Ecto neural progenitor cell (in vitro differentiated cells): ENCODE measurements around the gene D2HGDH.
"Not testable (repeated sequence)": the region's sequence is repeated elsewhere in the genome, so short reads cannot be mapped to it uniquely, and the experiment has no call there.

Experiments used
- DNase-seq: peaks from one replicate; pipeline ENCODE4 v3.0.0-alpha.2; 2018; ENCODE audit warnings: low spot score

D2HGDH gene

DNA sequence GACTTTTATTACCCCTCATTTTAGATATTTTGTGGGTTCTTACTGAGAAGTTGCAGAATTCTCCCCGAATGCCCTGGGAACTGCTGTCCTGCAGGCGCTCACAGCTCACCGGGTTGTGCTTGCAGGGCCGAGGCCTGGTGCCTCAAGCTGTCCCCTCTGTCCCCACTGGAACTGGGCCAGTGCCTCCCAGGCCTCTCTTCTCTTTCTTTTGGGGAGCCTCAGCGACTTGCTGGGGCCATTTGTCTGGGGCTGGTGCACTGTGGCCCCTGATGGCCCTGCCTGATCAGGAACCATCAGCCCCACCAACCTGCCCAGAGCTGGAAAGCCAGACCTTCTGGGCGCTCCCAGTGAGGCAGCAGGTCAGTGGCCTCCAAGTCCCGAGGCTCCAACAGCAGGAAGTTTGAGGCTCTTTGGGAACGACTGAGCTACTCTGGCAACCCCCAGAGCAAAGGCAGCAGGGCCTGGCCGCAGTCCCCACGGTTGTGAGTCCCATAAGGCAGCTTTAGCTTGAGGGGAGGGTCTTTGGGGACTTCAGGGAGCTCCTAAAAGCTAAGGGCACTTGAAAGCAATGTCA lies 59.9 kb downstream of the D2HGDH start:
- no peak for DNase-seq

DNA sequence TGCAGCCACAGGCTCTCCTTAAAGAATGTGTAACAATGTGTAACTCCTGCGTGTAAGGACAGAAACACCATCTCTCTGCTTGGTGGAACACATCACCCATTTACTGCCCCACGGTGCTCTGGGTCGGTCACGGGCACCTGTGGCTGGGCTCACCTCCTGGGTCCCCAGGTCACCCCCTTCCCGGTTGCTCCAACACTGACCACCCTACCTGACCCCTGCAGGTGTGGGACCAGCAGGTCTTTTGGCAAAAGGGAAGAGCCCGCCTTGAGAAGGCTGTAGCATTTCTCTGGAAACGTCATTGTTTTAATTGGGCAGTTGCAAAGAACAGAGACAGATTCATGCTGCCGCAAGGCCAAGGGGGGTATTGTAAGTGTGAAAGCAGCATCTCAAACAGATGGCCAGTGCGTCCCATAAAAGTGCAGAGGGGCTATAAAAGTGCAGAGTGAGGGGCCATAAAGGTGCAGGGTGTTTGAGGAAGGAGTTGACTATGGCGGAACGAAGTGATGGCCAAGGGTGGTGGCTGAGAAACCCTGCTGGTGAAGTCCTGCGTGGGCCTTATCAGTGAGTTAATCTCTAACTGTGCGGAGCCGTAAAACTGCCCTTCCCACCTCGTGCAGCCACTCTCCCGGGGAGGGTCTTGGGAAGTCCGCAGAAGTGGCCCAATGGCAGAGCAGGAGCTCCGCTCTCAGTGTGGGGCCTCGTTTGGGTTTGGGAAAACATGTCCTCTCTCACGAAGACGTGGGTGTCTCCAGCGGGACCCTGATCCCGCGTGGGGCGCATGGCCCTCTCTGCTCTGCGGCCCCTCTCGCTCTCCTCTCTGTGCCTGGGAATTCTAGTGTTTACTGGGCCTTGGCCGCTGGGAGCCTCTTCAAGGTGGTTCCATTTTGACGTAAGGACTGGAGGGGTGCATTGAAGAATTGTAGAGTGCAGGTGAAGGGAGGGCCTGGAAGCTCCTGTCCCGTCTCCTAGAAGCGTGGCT lies 60.9 kb downstream of the D2HGDH start:
- DNase-seq = no peak

DNA sequence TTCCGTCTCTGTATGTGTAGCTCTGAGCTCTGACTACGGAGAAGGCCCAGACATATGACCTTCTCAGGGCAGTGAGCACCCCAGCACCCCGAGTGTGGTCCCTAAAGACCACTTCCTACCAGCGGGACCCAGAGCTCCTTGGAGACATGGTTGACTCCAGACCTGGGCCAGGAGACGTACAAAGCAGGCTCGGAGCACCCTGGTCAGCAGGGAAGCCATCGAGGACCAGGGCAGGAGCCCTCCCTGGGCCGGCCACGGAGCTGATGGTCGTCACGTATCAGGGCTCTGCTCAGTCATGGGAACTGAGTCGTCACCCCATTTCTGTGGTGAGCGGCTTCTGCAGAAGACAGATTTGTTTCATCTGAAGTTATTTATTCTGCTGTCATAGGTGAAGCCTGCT lies 61.8 kb downstream of the D2HGDH start:
- no peak for DNase-seq

DNA sequence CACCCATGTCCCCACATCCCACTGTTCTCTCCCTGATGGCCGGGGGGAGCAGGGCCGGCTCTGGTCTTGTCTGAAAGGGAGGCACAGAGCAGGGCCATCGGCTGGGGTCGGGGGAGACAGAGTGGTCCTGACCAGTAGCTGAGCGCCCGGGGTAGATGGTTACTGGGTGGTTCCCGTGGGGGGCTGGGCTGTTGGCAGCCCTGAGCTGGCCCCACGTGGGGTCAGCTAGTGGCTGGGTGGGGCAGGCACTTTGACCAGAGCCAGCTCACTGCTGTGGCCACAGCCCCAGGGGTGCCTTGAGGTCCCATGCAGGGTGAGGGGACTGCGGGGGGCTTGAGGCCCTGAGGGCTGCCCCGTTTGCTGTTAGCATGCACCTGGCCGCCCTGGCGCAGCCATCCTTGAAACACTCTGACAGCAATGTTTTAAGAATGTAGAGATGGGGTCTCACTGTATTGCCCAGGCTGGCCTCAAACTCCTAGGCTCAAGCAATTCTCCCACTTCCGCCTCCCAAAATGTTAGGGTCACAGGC lies 62.2 kb downstream of the D2HGDH start:
- no peak for DNase-seq

DNA sequence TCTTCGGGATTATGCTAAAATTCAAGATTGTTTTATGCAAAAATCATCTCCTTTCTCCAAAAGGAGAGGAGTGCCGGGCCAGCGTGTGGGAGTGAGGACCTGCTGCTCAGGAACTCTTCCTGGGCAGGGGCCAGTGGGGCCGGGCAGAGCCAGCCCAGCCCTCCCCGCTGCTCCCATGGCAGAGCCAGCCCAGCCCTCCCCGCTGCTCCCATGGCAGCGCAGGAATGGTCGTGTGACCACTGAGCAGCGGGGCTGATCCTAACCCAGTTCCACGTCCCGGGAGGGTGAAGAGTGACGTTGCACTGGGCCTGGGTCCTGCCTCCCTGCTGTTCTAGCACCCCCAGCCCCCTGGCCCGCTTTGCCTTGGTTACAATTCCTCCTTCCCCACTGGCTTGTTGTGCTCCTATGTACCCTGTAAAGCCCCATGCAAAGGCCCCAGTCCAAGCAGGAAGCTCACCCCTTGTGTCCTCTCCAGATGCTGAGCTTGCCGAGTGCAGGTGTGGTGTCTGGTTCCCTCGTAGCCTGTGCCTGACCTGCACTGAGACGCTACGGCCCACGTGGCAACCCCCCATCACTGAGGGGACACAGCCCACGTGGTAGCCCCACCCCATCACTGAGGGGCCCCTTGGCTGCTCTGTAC lies 63.1 kb downstream of the D2HGDH start:
- DNase-seq = no peak

DNA sequence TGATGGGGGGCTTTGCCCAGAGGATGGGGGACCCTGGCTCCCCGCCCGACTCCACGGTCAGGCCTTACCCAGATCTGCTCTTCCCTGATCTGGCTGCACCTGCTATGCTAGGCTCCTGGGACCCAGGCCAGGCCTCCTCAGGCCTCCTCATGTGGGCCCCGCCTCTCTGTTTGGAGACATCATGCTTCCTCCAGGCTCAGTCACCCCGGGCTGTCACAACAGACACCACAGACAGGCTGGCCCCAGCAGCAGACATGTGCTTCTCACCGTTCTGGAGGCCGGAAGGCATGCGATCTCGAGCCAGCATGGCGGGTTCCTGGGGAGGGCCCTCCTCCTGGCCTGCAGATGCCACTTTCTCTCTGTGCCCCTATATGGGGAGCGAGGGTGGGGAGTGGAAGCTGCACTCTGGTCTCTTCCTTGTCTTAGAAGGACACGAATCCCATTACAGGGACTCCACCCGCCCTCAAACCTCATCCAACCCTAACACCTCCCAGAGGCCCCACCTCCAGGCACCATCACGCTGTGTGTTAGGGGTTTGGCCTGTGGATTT lies 63.7 kb downstream of the D2HGDH start:
- peak; percentile 43 for DNase-seq

DNA sequence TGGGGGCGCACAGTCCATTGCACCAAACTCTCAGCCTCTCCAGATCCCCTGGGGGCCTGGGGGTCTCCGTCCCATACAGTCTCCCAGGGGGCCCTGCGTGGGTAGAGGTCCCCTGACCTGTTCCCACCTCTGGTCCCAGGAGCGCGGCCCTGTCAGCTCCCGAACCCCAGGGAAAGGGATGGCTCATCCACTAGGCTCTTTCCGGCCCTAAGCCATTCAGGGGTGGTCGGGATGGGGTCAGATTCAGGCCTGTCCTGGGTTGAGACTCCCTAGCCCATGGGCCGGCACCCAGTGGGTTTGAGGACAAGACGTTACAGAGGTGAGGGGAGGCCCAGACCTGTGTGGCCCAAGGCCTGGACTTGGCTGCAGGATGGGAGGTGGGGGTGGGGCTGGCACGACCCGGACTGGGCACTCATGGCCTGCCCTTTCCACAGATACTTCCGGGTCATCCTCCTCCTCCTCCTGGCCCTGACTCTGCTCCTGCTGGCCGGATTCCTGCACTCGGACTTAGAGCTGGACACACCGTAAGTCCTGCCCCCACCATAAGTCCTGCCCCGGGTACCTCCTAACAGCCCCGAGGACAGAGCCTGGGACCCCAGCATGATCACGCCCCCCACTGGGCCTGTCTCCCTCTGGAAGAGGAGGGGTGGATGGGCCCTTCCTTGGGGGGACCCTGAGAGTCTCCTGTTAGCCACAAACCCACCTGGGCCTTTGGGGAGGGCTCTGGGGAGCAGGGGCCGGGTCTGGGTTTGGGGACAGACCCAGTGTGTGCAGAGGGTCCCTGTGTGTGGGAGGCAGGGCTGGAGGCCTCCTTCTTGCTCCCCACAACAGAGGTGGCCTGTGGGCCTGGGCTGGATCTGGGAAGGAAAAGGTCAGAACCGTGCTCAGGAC lies 64.4 kb downstream of the D2HGDH start:
- DNase-seq = peak; percentile 43

DNA sequence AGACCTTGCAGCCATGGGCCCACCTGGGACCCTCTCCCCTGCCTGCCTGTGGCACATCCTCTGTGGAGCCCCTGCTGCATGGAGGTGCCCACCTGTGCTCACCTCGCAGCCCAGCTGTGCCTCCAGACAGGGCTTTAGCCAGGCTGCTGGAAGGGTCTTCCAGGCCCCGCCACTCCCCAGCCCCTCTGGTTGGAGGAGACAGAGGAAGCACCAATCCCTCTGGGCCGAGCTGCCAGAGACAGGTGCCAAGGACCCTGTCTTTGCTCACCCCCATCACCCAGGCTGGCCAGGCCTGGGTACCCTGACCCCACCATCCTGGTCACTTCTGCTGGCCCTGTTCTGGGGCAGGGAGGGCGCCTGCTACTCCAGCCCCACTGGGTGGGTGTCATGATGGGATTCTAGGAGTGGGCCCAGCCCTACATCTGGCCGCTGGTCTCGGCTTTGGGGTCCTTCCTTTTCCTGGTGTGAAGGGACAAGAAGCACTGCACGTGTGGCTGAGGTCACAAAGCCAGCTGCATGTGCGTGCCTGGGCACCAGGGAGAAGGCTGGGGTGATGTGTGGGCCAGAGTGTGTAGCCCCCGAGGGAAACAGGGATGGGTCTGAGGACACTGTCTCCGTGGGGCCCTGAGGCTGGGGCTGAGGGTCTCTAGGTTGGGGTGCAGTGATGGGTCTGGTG lies 65.2 kb downstream of the D2HGDH start:
- DNase-seq = no peak

DNA sequence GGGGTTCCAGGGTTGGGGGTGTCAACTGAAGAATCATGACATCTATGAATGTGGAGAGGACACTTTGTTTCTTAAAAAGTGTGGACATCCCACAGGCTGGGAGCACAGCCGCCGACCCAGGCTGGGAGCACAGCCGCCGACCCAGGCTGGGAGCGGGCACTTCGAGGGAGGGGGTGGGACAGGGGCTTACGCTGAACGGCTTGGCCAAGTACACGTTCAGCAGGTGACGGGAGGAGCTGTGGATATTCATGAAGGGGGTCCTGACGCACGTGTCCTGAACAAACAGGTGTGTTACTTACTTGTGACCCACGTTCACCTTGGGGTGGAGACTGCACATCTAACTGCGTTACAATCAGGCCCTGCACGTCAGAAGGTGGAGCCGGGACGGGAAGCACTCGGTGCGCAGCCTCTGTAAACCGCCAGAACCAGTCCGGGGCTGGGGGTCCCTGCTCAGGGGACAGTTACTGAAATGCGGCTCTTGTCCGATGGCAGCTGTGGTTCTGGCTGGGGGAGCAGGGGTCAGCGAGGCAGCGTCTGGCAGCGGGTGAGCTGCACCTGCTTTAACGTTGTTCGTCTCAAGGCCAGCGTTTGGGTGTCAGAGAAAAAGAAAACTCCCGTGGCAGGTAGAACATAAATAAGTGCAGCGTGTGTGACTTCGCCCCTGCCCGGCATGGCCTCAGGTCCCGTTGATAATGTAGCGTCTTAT lies 65.9 kb downstream of the D2HGDH start:
- DNase-seq = not testable (repeated sequence)

DNA sequence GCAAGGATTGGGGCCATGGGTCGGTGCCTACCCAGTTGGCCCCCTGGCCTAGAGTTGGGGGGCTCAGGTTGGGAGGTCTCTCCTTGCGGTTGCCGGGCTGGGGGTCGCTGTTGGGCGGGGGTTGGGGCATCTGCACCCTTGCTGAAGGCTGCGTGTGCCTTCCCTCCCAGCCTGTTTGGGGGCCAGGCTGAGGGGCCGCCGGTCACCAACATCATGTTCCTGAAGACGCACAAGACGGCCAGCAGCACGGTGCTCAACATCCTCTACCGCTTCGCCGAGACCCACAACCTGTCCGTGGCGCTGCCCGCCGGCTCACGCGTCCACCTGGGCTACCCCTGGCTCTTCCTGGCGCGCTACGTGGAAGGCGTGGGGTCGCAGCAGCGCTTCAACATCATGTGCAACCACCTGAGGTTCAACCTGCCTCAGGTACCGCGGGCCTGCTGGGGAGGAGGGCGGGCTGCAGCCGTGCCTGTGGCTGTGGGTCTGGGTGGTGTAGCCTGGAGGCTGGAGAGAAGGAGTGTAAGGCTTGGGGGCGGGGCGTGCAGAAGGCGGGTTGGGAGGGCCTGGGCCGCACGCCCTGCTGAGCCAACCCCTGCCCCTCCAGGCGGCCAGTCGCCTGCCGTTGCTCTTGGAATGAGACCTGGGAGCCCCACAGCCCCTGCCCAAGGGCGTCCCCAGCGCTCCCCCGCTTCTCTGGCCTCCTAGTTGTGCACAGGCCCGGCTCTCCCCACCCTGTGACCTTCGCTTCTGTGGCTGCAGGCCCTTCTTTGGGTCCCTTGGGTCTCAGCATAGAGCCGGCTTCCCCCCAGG lies 67.4 kb downstream of the D2HGDH start:
- DNase-seq = peak; percentile 63

DNA sequence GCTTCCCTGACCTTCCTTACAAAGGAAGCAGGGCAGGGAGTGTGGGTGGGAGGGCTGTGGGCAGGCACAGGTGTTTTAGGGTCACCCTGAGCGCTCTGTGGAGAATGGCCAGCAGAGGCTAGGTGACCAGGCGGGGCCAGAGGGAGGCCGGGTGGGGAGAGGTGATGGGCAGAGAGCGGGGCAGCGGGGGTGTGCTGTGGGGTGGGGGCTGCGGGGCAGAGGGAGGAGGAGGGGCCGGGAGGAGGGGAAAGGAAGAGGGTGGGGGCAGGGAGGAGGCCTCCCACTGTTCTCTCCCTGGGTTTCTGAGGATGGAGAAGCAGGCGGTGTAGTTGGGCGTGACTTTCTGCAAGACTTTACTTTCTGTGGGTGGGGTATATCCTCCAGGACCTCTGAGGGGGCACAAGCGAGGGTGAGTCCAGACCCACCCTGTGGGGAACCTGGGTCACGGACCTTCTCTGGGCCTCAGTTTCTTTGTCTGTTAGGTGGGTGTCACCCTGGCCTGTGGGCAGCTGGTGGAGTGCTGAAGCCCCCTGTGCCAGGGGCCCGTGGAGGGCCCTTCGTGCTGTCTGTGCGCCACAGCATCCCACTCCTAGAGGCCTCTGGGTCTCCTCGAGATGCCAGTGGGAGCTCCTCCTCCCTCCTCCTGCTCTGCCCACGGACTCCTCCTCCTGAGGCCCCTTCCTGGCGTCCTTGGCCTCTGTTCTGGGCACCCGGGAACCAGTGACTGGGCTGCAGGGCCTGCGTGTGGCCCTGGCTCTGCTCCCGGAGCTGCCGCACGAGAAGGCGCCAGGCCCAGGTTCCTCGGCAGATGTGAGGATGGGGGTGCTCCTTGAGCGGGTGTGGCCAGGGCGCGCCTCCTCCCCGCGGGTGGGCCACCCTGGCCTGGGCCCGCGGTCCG lies 68.2 kb downstream of the D2HGDH start:
- peak; percentile 47 for DNase-seq

DNA sequence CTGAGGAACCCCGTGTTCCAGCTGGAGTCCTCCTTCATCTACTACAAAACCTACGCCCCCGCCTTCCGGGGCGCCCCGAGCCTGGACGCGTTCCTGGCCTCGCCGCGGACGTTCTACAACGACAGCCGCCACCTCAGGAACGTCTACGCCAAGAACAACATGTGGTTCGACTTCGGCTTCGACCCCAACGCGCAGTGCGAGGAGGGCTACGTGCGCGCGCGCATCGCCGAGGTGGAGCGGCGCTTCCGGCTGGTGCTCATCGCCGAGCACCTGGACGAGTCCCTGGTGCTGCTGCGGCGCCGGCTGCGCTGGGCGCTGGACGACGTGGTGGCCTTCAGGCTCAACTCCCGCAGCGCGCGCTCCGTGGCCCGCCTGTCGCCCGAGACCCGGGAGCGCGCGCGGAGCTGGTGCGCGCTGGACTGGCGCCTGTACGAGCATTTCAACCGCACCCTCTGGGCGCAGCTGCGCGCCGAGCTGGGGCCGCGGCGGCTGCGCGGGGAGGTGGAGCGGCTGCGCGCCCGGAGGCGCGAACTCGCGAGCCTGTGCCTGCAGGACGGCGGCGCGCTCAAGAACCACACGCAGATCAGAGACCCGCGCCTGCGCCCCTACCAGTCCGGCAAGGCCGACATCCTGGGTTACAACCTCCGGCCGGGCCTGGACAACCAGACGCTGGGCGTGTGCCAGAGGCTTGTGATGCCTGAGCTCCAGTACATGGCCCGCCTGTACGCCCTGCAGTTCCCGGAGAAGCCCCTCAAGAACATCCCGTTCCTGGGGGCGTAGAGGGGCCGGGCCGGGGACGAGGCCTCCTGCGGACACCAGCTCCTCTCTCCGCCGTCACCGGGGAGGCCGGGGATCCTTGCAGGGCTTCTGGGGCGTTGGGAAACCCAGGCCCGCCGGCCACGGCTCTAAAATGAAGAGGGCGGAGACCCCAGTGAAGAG lies 69.2 kb downstream of the D2HGDH start:
- peak; percentile 49 for DNase-seq

DNA sequence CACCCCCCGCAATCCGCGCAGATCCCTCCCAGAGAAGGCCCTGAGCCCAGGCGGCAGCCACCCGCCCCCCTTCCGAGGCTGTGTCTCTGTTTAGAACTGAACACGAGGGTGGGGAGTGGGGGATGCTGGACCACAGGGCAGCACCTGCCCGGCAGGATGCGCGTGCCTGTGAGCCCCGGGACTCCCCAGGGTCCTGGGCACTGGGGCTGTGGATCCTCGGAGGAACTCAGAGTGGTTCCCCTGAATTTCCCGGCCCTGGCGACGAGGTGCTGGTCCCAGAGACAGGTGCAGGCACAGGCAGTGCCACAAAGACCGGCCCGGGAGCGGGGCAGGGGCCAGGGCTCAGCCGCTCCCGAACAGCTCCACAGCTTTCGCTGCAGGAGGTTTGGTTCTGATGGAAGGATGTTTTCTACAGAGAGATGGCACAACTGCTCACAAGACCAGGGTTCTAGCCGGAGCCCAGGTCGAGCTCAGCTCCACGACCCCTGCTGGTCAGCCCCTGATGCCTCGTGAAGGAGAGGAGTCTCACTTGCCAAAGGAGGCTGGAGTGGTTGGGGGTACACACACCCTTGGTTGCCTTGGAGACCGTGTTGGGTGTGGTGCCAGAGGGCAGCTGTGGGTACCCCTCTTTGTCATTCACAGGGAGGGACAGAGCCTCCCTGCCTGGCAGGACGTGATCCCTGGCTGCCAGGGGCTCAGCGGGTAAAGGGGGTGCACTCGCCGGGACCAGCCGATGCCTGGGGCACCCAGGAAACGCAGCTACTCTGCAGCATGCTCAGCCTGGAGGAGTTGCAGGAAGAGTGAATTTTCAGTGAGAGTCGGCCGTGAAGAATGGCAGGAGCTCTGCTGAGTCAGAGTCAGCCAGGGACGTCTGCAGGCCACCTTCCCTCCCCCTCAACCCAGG lies 70.1 kb downstream of the D2HGDH start:
- DNase-seq = peak; percentile 52

DNA sequence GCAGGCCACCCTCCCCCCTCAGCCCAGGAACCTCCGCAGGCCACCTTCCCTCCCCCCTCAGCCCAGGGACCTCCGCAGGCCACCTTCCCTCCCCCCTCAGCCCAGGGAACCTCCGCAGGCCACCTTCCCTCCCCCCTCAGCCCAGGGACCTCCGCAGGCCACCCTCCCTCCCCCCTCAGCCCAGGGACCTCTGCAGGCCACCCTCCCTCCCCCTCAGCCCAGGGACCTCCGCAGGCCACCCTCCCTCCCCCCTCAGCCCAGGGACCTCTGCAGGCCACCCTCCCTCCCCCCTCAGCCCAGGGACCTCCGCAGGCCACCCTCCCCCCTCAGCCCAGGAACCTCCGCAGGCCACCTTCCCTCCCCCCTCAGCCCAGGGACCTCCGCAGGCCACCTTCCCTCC lies 71.8 kb downstream of the D2HGDH start:
- peak; percentile 55 for DNase-seq

DNA sequence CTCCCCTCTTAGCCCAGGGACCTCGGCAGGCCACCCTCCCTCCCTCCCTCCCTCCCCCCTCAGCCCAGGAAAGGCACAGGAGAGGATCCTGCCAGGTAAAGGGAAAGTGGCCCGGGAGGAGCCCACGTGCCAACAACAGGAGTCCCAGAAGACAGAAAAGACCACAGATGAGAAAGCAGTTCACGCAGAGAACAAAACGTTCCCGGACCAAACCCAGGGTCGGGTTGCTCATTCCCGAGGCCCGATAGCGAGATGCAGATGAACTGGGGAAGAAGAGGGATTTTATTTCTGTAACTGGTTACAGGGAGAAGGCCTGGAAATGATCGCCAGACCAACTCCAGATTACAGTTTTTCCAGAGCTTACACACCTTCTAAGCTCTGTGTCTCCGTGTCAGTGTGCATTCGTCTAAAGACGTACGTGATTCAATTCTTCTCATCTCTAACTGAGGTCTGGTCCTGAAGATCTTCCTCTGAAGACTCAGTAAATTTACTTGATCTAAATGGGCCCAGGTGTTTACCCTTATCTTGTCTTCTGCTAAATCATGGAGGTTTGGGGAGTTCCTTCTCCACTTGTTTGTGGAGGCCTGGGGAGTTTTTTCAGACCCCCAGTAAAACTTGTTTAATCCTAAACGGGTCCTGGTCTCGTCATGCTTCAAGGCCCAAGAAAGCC lies 73.8 kb downstream of the D2HGDH start:
- peak; percentile 51 for DNase-seq
